ENCODE data around the gene PANK2.
A peak's percentile ranks its signal among the peaks of the same experiment; 100 is the strongest.

Gene PANK2

DNA sequence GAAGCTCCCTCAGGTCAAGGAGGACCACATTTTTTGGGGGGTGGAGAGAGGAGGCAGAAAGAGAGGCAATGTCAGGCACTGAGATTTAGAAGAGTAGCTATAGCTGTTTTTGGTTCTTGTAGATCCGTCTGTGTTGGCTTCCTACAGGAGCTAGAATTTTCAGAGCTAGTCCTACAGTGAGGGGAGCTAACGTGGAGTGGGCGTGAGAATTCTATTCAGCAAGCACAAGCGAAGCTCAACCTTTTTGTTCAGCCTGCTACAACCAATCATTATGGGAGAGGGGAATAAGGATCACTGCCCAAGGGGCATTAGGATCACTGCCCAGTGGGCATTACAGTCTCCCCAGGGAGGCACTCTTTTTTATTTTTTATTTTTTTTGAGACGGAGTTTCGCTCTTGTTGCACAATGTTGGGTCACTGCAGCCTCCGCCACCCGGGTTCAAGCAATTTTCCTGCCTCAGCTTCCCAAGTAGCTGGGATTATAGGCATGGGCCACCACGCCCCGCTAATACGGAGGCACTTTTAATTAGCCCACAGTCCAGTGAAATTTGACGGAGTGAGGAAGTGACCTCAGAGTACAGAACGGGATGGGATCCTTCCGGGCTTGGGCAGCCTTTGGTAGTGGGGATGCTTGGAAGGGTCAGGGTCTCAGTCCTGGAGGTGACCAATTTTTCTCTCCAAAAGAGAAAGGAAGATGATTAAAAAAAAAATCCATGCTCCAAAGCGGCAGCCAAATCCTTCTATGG is 1.1 kb upstream of the PANK2 start:
- peak overlapping the region; percentile 87 for H3K9ac ChIP-seq (ENCODE audit: low read depth, low read length)

DNA sequence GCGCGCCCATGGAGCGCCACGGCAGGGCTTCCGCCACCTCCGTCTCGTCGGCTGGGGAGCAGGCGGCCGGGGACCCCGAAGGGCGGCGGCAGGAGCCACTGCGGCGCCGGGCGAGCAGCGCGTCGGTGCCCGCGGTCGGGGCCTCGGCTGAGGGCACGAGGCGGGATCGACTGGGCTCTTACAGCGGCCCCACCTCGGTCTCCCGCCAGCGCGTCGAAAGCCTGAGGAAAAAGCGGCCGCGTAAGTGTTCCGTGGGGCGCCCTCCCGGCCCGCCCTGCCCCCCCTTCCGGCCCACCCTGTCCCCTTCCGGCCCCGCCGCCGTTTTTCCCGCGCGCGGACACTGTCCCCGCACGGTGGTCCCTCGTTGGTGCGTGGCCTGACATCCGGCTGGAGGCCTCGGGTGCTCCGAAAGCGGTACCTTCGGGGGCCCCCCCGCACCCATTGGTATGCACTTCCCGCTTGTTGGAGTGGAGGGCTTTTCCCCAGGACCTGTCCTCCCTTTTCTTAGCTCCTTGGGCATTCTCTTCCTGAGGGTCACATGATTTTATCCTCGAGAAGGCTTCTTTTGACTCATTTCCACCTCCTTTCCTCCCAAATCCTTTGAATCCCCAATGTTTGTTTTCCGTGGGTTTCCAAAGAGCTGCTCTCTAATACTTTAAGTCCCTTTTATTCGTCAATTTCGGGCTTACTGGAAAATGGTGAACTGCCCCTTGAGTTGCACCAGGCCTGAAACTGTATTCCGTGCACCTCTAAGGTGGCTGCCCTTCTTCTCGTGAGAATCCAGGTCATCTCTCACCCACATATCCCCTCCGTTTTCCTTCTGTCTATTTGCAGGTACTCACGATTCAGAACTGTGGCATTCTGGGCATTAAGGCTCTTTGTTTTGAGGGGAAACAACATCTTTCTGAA is 556 bp downstream of the PANK2 start:
- peak overlapping the region; percentile 83 to 92 for H3K4me3 ChIP-seq (ENCODE audit: low read depth in 1 of 2, low read length in 2 of 2)
- no peaks in the 10 kb centered on the region for H3K27me3 ChIP-seq (ENCODE audit: insufficient read depth, low read length, poor library complexity)
- H3K4me2 ChIP-seq (ENCODE audit: insufficient read depth, low read length), result peak overlapping the region; percentile 74
- H4K20me1 ChIP-seq (ENCODE audit: insufficient read depth, low read length), result peaks cover 49% of the 10 kb centered on the region
- DNase-seq (peak; percentile 58), ATAC-seq (ENCODE audit: insufficient read depth, low read depth) (peak; percentile 11)
- H3K27ac ChIP-seq (ENCODE audit: low read length), result peak overlapping the region; percentile 80
- H2AFZ ChIP-seq (ENCODE audit: low read depth, low read length), result peak overlapping the region; percentile 63
- peaks cover 83% of the 10 kb centered on the region for H3K79me2 ChIP-seq (ENCODE audit: insufficient read depth, low read length)
- TF ChIP-seq, protein P1, sequence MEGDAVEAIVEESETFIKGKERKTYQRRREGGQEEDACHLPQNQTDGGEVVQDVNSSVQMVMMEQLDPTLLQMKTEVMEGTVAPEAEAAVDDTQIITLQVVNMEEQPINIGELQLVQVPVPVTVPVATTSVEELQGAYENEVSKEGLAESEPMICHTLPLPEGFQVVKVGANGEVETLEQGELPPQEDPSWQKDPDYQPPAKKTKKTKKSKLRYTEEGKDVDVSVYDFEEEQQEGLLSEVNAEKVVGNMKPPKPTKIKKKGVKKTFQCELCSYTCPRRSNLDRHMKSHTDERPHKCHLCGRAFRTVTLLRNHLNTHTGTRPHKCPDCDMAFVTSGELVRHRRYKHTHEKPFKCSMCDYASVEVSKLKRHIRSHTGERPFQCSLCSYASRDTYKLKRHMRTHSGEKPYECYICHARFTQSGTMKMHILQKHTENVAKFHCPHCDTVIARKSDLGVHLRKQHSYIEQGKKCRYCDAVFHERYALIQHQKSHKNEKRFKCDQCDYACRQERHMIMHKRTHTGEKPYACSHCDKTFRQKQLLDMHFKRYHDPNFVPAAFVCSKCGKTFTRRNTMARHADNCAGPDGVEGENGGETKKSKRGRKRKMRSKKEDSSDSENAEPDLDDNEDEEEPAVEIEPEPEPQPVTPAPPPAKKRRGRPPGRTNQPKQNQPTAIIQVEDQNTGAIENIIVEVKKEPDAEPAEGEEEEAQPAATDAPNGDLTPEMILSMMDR (IDR thresholded peaks at IDR 0.05; ENCODE audit: borderline replicate concordance, extremely low read depth, low read length, poor library complexity, severe bottlenecking), result no peak
- TF ChIP-seq EZH2 (IDR thresholded peaks at IDR 0.05; ENCODE audit: borderline replicate concordance, low read depth, low read length, severe bottlenecking), result no peak
- H3K9me3 ChIP-seq (ENCODE audit: insufficient read depth, low read length, severe bottlenecking), result no peaks in the 10 kb centered on the region
- H3K36me3 ChIP-seq (ENCODE audit: insufficient read depth, low read length), result peaks cover 39% of the 10 kb centered on the region
- peak overlapping the region; percentile 87 for H3K9ac ChIP-seq (ENCODE audit: low read depth, low read length)
- peaks cover 50% of the 10 kb centered on the region for H3K4me1 ChIP-seq (ENCODE audit: insufficient read depth, low read length)

More for the DNA sequence above, 1.1 kb upstream of the PANK2 start:
- no peak for DNase-seq
- H3K4me1 ChIP-seq (ENCODE audit: insufficient read depth, low read length), result peaks cover 43% of the 10 kb centered on the region
- H3K36me3 ChIP-seq (ENCODE audit: insufficient read depth, low read length), result peaks cover 29% of the 10 kb centered on the region
- H3K9me3 ChIP-seq (ENCODE audit: insufficient read depth, low read length, severe bottlenecking), result no peaks in the 10 kb centered on the region
- peak overlapping the region; percentile 83 to 92 for H3K4me3 ChIP-seq (ENCODE audit: low read depth in 1 of 2, low read length in 2 of 2)
- peak overlapping the region; percentile 78 for H3K4me2 ChIP-seq (ENCODE audit: insufficient read depth, low read length)
- TF ChIP-seq EZH2 (IDR thresholded peaks at IDR 0.05; ENCODE audit: borderline replicate concordance, low read depth, low read length, severe bottlenecking), result no peak
- TF ChIP-seq, protein P1 (IDR thresholded peaks at IDR 0.05; ENCODE audit: borderline replicate concordance, extremely low read depth, low read length, poor library complexity, severe bottlenecking), result no peak
- peak overlapping the region; percentile 92 for H2AFZ ChIP-seq (ENCODE audit: low read depth, low read length)
- H3K27ac ChIP-seq (ENCODE audit: low read length), result peak overlapping the region; percentile 91
- H3K27me3 ChIP-seq (ENCODE audit: insufficient read depth, low read length, poor library complexity), result no peaks in the 10 kb centered on the region
- peaks cover 33% of the 10 kb centered on the region for H4K20me1 ChIP-seq (ENCODE audit: insufficient read depth, low read length)
- no peak for ATAC-seq (ENCODE audit: insufficient read depth, low read depth)
- peaks cover 66% of the 10 kb centered on the region for H3K79me2 ChIP-seq (ENCODE audit: insufficient read depth, low read length)

DNA sequence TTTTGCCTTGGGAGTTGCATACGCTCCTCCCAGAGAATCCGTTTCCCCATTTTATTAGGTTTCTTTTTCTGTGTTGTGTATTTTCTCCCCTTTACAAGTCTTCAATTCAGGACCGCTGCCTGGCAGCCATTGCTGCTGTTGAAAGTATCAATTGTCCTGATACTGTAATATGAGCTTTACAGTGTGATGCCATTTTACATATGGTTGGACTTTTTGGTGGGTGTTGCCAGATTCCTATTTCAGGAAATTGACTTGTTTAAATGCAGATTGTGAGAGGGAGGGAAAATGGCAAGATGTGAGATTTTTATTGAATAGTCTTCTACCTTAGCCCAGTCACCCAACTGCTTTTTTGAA is 1.2 kb downstream of the PANK2 start:
- H3K79me2 ChIP-seq (ENCODE audit: insufficient read depth, low read length), result peaks cover 89% of the 10 kb centered on the region
- peaks cover 55% of the 10 kb centered on the region for H4K20me1 ChIP-seq (ENCODE audit: insufficient read depth, low read length)
- TF ChIP-seq, protein P1 (IDR thresholded peaks at IDR 0.05; ENCODE audit: borderline replicate concordance, extremely low read depth, low read length, poor library complexity, severe bottlenecking), result no peak
- TF ChIP-seq EZH2 (IDR thresholded peaks at IDR 0.05; ENCODE audit: borderline replicate concordance, low read depth, low read length, severe bottlenecking), result no peak
- ATAC-seq (ENCODE audit: insufficient read depth, low read depth) (no peak), DNase-seq (no peak)
- H3K9ac ChIP-seq (ENCODE audit: low read depth, low read length), result peak overlapping the region; percentile 87
- H3K27ac ChIP-seq (ENCODE audit: low read length), result peak overlapping the region; percentile 80
- H3K27me3 ChIP-seq (ENCODE audit: insufficient read depth, low read length, poor library complexity), result no peaks in the 10 kb centered on the region
- H3K36me3 ChIP-seq (ENCODE audit: insufficient read depth, low read length), result peaks cover 45% of the 10 kb centered on the region
- H3K4me2 ChIP-seq (ENCODE audit: insufficient read depth, low read length), result peak overlapping the region; percentile 74
- H2AFZ ChIP-seq (ENCODE audit: low read depth, low read length), result no peak overlapping the region
- H3K4me1 ChIP-seq (ENCODE audit: insufficient read depth, low read length), result peaks cover 54% of the 10 kb centered on the region
- peak overlapping the region; percentile 83 to 92 for H3K4me3 ChIP-seq (ENCODE audit: low read depth in 1 of 2, low read length in 2 of 2)
- H3K9me3 ChIP-seq (ENCODE audit: insufficient read depth, low read length, severe bottlenecking), result no peaks in the 10 kb centered on the region
